GM21576 (cell line): ENCODE data around the gene CORIN.
"Not testable (repeated sequence)": the region's sequence is repeated elsewhere in the genome, so short reads cannot be mapped to it uniquely, and the experiment has no call there.

ENCODE experiments used
- ATAC-seq: cut with Tn5 transposase; IDR thresholded peaks from one replicate; pipeline ENCODE4 v1.9.1; 2021; ENCODE audit warnings: mild to moderate bottlenecking, moderate library complexity; ENCODE audit not compliant: unreplicated experiment

CORIN gene

GRCh38 chr4:47695260-47695659 is 142.6 kb downstream of the CORIN start:
- no peak for ATAC-seq

- no peak for ATAC-seq
Measured at GRCh38 chr4:47694322-47694721, 143.5 kb downstream of the CORIN start.

GRCh38 chr4:47692691-47693090 is 145.2 kb downstream of the CORIN start:
- ATAC-seq = no peak

GRCh38 chr4:47691757-47692383 is 146.0 kb downstream of the CORIN start:
- ATAC-seq = not testable (repeated sequence)

DNA sequence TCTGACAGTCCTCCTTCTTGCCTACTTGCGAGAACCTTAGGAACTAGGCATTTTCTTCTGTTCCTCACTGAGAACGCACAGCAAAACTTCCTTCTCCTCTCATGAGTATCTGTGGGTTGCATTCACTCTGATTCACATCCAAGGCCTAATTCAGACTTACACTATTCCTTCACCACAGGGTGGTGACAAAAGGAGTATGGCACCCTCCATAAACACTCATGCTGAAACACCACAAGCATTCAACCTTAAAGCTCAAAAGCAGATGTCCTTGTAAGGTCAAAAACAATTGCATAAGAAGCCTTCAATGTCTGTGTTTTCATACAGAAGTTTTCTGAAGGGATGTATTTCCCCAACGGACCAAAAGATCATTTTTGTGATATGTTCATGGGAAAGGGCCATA is 147.3 kb downstream of the CORIN start:
- ATAC-seq = no peak

GRCh38 chr4:47686294-47686872 is 151.5 kb downstream of the CORIN start:
- ATAC-seq = peak; percentile 83

DNA sequence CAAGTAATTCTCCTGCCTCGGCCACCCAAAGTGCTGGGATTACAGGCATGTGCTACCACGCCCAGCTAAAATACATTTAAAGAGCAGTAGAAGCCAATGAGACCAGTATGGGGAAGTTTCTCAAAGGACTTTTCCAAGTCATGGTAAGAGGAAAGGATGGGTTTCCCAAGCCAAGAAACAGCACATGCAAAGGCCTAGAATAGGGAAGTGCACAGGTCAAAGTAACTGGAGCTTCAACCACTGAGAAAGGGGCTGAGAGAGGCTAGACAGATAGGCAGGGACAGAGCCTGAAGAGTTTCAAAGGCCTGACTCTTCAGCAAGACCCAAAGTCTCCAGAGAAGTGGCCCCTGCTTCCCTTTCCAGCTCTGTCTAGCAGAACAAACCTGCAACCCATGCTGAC is 162.1 kb downstream of the CORIN start:
- ATAC-seq = no peak

DNA sequence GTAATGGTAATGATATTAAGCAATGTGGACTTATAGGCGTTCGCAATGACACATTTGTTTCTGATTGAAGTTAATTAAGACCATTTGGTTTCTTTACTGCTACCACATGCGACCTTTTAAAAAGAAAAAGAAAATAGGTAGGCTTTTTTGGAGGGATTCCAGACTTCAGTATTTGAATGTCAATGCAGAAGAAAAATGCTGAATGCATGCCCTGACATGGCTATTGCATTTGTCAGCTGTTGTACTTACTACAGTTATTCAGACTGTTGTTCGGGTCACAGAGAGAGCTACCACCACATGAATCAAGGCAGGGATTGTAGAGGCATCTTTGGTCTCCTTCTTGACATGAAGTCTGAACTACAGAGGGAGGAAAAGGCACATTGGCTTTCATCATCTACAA is 163.7 kb downstream of the CORIN start:
- ATAC-seq = no peak

DNA sequence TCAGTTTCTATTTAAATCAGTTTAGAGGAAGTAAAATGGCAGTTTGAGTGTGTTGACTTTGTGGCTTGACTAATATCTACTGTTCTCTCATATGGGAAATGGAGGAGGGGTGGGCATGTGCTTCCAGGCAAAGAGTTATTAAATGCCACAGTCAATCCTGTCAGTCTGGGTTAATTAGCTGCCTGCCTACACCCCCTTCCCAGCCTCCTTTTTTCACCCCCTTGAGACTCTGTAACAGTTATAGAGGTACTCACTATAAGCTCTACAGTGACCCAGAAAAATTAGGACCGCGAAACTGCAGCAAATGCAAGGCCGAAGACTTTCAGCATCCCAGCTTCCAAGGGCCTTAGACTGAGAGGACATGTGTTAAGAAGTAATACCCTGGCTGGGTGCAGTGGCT is 165.2 kb downstream of the CORIN start:
- ATAC-seq = no peak

DNA sequence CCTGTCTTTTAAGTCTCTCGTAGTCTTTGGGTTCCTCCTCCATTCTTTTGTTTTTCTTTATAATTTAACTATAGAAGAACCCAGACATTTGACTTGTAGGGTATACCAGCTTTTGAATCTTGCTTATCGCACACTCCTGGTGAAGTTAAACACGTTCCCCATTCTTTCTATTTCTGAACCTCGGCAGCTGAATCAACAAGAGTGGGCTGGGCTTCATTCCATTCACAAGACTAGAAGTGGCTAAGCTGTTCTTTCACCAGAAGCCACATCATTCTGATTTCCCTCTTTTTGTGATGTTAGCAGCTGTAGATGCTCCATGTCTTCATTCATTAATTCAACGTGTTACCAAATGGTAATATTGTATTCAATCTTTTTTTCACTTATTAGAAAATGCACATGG is 167.9 kb downstream of the CORIN start:
- ATAC-seq = no peak

- ATAC-seq = peak; percentile 64
Measured at GRCh38 chr4:47668810-47669408, 169.0 kb downstream of the CORIN start.

DNA sequence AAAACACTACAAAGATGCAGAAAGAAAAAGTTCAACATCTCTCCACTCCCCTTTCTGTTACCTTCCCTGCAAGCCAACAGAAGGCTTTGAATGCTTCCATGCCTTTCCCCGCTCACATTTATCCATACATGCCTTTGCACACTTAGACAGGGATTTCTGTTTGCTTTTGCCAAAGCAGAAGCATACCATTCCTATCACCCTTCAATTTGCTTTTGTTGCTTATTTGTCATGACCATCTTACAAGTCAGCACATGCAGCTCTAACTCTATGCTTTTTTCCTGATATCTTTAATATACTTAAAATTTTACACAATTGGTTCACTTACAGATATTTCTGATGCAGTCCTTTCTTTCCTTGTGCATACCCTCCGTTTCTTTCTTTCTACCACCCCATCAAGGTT is 169.6 kb downstream of the CORIN start:
- no peak for ATAC-seq

DNA sequence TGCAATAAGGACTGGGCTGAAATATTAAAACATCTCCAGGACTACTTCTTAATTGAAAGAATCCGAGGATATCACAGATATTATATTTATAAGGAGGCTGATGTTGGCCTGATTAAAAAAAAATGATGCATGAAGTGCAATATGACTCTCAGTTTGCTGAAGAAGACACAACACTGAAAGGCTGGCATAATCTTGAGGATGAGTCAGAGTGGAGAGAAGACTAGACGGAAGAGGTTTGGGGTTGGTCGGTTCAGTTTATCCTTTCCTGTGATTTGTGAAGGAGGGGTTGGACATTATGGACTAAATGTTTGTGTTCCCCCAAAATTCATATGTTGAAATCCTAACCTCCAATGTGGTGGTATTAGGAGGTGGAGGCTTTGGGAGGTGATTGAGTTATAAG is 170.3 kb downstream of the CORIN start:
- no peak for ATAC-seq

DNA sequence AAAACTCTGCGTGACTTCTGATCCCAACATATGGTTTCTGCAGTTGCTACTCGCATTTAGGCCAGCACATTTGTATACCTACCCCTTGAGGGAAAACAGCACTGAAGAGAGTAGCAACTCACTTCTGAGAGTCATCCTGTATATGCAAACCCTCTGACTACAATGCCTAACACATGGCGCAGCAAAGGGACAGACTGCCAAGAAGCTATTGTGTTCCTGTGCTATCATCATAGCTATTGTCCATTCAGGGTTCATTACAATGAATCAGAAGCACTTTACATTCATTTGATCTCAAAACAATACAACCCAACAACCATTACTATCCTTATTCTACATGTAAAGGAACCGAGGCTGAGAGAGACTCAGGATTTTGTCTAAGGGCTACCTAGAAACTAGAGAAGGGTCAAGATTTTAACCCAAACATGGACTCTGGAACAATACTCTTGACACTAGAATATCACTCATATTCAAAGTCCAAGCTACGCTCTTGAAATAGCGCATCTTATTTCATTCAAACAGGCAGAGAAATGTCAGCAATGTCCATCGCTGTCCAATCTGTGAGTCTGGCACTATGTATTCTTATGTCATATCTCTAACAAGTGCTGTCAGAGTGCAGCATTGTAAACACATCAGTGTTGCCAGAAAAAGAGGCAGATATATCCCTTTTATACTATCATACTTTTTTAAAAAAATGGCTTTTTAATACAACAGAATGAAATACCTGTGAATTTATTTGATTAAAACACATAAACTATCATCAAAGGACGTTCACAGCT is 173.6 kb downstream of the CORIN start:
- ATAC-seq = no peak

DNA sequence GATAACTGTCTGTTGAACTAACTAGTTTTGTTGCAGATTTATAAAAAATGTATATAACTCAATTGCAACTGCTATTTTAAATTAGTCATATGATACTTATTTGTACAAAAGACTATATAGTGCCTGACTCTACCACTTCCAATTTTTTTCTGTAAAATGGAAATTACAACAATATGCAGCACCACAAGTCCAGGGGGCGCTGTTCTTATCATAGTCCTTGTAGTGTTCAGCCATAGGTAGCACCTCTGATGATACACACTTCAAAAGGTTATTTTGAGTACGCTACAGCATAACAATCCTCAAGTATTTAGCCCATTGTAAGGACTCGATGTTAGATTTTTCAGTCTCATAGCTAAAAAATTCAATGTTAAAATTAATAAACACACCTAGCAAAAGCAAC is 174.9 kb downstream of the CORIN start:
- no peak for ATAC-seq

- no peak for ATAC-seq
Measured at GRCh38 chr4:47661741-47662140, 176.1 kb downstream of the CORIN start.

DNA sequence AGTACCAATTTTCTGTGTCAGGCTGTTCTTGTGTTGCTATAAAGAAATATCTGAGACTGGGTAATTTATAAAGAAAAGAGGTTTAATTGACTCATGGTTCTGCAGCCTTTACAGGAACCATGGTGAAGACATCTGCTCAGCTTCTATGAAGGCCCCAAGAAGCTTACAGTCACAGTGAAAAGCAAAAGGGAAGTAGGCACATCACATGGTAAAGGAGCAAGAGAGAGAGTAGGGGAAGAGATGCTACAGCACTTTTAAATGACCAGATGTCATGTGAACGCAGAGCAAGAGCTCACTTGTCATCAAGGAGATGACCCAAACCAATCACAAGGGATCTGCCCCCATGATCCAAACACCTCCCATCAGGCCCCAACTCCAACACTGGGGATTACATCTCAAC is 178.5 kb downstream of the CORIN start:
- ATAC-seq = no peak

- no peak for ATAC-seq
Measured at GRCh38 chr4:47654972-47655693, 182.7 kb downstream of the CORIN start.

- no peak for ATAC-seq
Measured at GRCh38 chr4:47652092-47652491, 185.8 kb downstream of the CORIN start.

- ATAC-seq = no peak
Measured at GRCh38 chr4:47651231-47651630, 186.6 kb downstream of the CORIN start.

DNA sequence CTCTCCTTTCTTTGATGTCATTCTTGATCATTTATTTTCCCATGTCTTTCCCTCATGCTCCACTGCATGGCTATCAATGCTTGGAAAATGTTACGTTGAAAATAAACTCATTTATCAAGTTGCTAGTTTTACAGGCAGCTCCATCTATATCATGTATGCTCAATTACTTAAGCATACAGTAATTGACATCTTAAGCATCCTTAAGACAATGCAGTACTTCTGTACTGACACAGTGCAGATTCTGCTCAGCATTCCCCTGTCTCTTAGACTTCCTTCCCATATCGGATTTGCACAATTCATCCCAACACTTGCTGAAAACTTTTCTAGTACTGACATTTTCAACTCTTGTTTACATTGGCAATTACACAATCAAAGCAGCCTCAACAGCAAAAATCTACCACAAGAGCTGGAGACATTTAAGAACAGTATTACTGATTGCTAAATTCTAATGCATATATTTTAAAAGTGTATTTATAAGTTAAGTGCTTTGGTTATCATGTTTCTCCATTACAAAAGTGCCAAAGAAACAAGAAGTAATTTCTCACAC is 187.2 kb downstream of the CORIN start:
- ATAC-seq = no peak
